IMR-90 (cell line): ENCODE measurements around the gene CUX1. TPM values are rescaled to one million over a fixed set of nuclear protein-coding genes. Genes with fewer than 3 reads are reported as not detected.

Experiments used
- ATAC-seq: fragments of 200-7000 bp; cut with Tn5 transposase; 2 replicates; pipeline ENCODE4 v1.9.1; 2020; ENCODE audit warnings: low read depth, mild to moderate bottlenecking, moderate library complexity
- BruUV-seq: library from RNA; stranded (reverse); fragments of 400-500 nt; replicated peaks from 2 replicates; lab custom pipeline; 2021; lab: Mats Ljungman, UMichigan
- CTCF ChIA-PET: fragments of 300-600 bp; formaldehyde crosslinking; extraction: SDS; loops from one replicate; lab custom pipeline; 2021; ENCODE audit warnings: antibody characterized with exemption; lab: Yijun Ruan, JAX
- POLR2A ChIA-PET: fragments of 300-600 bp; sonication (Branson Sonifier 250); formaldehyde crosslinking; loops from one replicate; lab custom pipeline; 2022; ENCODE audit warnings: antibody characterized with exemption; ENCODE audit not compliant: unreplicated experiment; lab: Charles Lee
- DNase-seq: peaks from one replicate; pipeline ENCODE4 v3.0.0; 2013
- H2AFZ ChIP-seq: replicated peaks from 2 replicates; pipeline ENCODE3; 2013; ENCODE audit warnings: low read length, mild to moderate bottlenecking; ENCODE audit not compliant: poor library complexity
- H2AK5ac ChIP-seq: 2 replicates; pipeline ENCODE4 v1.6.1; 2013; ENCODE audit warnings: low read depth, low read length, inconsistent platforms
- H2AK9ac ChIP-seq: replicated peaks from 2 replicates; pipeline ENCODE3; 2013; ENCODE audit warnings: mild to moderate bottlenecking, low read depth, low read length, moderate library complexity; ENCODE audit not compliant: poor library complexity
- H2BK120ac ChIP-seq: 2 replicates; pipeline ENCODE4 v1.6.1; 2013; ENCODE audit warnings: low read depth, low read length, inconsistent platforms
- H2BK15ac ChIP-seq: 3 replicates; pipeline ENCODE4 v1.6.1; 2013; ENCODE audit warnings: low read depth, low read length, inconsistent platforms
- H2BK20ac ChIP-seq: 2 replicates; pipeline ENCODE4 v1.6.1; 2013; ENCODE audit warnings: low read depth, mild to moderate bottlenecking, inconsistent platforms, low read length, moderate library complexity
- H2BK5ac ChIP-seq: 2 replicates; pipeline ENCODE4 v1.6.1; 2013; ENCODE audit warnings: mild to moderate bottlenecking, low read depth, low read length, inconsistent platforms; ENCODE audit not compliant: poor library complexity, severe bottlenecking
- H3K14ac ChIP-seq: replicated peaks from 2 replicates; pipeline ENCODE4 v1.6.1; 2013; ENCODE audit warnings: low read depth, low read length, inconsistent platforms
- H3K18ac ChIP-seq: 2 replicates; pipeline ENCODE4 v1.6.1; 2013; ENCODE audit warnings: low read depth, low read length, control low read depth
- H3K23ac ChIP-seq: 2 replicates; pipeline ENCODE4 v1.6.1; 2013; ENCODE audit warnings: low read depth, low read length, inconsistent platforms
- H3K27ac ChIP-seq: 2 replicates; pipeline ENCODE4 v1.5.1; 2013; ENCODE audit warnings: mild to moderate bottlenecking, control low read depth, low read length; ENCODE audit not compliant: insufficient read depth
- H3K27me3 ChIP-seq: 2 replicates; pipeline ENCODE4 v1.6.1; 2013; ENCODE audit warnings: low read length; ENCODE audit not compliant: control insufficient read depth, insufficient read depth
- H3K36me3 ChIP-seq: 2 replicates; pipeline ENCODE4 v1.6.1; 2013; ENCODE audit warnings: low read length, mixed read lengths; ENCODE audit not compliant: control insufficient read depth, insufficient read depth
- H3K4ac ChIP-seq: 2 replicates; pipeline ENCODE4 v1.6.1; 2013; ENCODE audit warnings: low read depth, low read length, inconsistent platforms
- H3K4me1 ChIP-seq: 2 replicates; pipeline ENCODE4 v1.6.1; 2013; ENCODE audit warnings: low read length, mixed read lengths; ENCODE audit not compliant: control insufficient read depth, insufficient read depth
- H3K4me2 ChIP-seq: 2 replicates; pipeline ENCODE4 v1.6.1; 2013; ENCODE audit warnings: low read depth, mild to moderate bottlenecking, control low read depth, low read length, moderate library complexity
- H3K4me3 ChIP-seq: 2 replicates; pipeline ENCODE4 v1.5.1; 2013; ENCODE audit warnings: low read depth, mild to moderate bottlenecking, control low read depth, low read length, moderate library complexity; ENCODE audit not compliant: insufficient read depth
- H3K56ac ChIP-seq: 2 replicates; pipeline ENCODE4 v1.6.1; 2013; ENCODE audit warnings: low read length, inconsistent platforms; ENCODE audit not compliant: insufficient read depth; ENCODE audit errors: extremely low read depth
- H3K79me1 ChIP-seq, 2 experiments: 2 replicates each; pipeline ENCODE4 v1.6.1; 2013; ENCODE audit warnings: low read length in 2 of 2, inconsistent platforms in 1 of 2, low read depth in 1 of 2
- H3K9ac ChIP-seq: 2 replicates; pipeline ENCODE4 v1.6.1; 2013; ENCODE audit warnings: low read depth, low read length, control low read depth
- H3K9me1 ChIP-seq: 2 replicates; pipeline ENCODE4 v1.6.1; 2013; ENCODE audit warnings: low read length, inconsistent platforms; ENCODE audit not compliant: insufficient read depth
- H3K9me3 ChIP-seq: 2 replicates; pipeline ENCODE4 v1.6.1; 2013; ENCODE audit warnings: low read length; ENCODE audit not compliant: control insufficient read depth, insufficient read depth
- H4K20me1 ChIP-seq: 2 replicates; pipeline ENCODE4 v1.6.1; 2013; ENCODE audit warnings: low read length, inconsistent platforms; ENCODE audit not compliant: insufficient read depth
- H4K5ac ChIP-seq: 2 replicates; pipeline ENCODE4 v1.6.1; 2013; ENCODE audit warnings: mild to moderate bottlenecking, low read depth, low read length, control low read depth
- H4K8ac ChIP-seq, 2 experiments: 2 replicates each; pipeline ENCODE4 v1.6.1; 2013; ENCODE audit warnings: low read depth in 2 of 2, low read length in 2 of 2, control low read depth in 1 of 2, inconsistent platforms in 1 of 2
- H4K91ac ChIP-seq: 2 replicates; pipeline ENCODE4 v1.6.1; 2013; ENCODE audit warnings: low read depth, low read length, inconsistent platforms; ENCODE audit not compliant: insufficient read depth
- BHLHE40 ChIP-seq: fragments of 150-350 bp; IDR thresholded peaks from 2 replicates; pipeline ENCODE4 v1.6.1; 2016; ENCODE audit warnings: mild to moderate bottlenecking, low read depth, low read length
- CEBPB ChIP-seq: IDR thresholded peaks from 2 replicates; pipeline ENCODE4 v1.6.1; 2012; ENCODE audit warnings: low read depth, low read length, improper control_type of control experiment
- CHD1 ChIP-seq: IDR thresholded peaks from 2 replicates; pipeline ENCODE4 v1.6.1; 2012; ENCODE audit warnings: low read depth, low read length, improper control_type of control experiment
- CTCF ChIP-seq: conservative IDR thresholded peaks from 2 replicates; pipeline ENCODE4 v1.5.1; 2012; ENCODE audit warnings: mild to moderate bottlenecking, low read depth, low read length, improper control_type of control experiment
- MAFK ChIP-seq: IDR thresholded peaks from 2 replicates; pipeline ENCODE4 v1.6.1; 2012; ENCODE audit warnings: low read depth, low read length, improper control_type of control experiment
- MAZ ChIP-seq: IDR thresholded peaks from 2 replicates; pipeline ENCODE4 v1.6.1; 2012; ENCODE audit warnings: low read depth, mild to moderate bottlenecking, low read length, improper control_type of control experiment, moderate library complexity, borderline replicate concordance
- MXI1 ChIP-seq: IDR thresholded peaks from 2 replicates; pipeline ENCODE4 v1.6.1; 2012; ENCODE audit warnings: low read depth, mild to moderate bottlenecking, low read length, moderate library complexity, borderline replicate concordance
- NFE2L2 ChIP-seq: fragments of 150-350 bp; IDR thresholded peaks from 2 replicates; pipeline ENCODE4 v1.6.1; 2016; ENCODE audit warnings: low read depth, mild to moderate bottlenecking, low read length
- RCOR1 ChIP-seq: IDR thresholded peaks from 2 replicates; pipeline ENCODE4 v1.6.1; 2012; ENCODE audit warnings: mild to moderate bottlenecking, low read length, improper control_type of control experiment; ENCODE audit not compliant: insufficient replicate concordance
- SMC3 ChIP-seq: fragments of 150-350 bp; IDR thresholded peaks from 2 replicates; pipeline ENCODE4 v1.6.1; 2016; ENCODE audit warnings: low read depth, mild to moderate bottlenecking, antibody characterized with exemption, low read length, moderate library complexity
- WGBS, 2 experiments: methylation state at CpG; one replicate each; pipeline versions ENCODE4 v1.1.5 to v1.1.7; 2013; ENCODE audit warnings: missing lambda C conversion rate in 2 of 2; ENCODE audit not compliant: insufficient read length in 1 of 2; ENCODE audit errors: extremely low coverage in 2 of 2; 5-methylcytosine and 5-hydroxymethylcytosine counted together
- dilution Hi-C: fragments of 300-500 bp; cut with HindIII; formaldehyde crosslinking; loops from one replicate; pipeline ENCODE4 v1.14.3; 2018; ENCODE audit warnings: low sequenced_read_pairs; ENCODE audit not compliant: unreplicated experiment
- in situ Hi-C: fragments of 300-500 bp; cut with MboI; formaldehyde crosslinking; loops from 3 replicates; pipeline ENCODE4 v1.14.3; 2019; ENCODE audit warnings: low sequenced_read_pairs, inconsistent platforms, mixed read lengths
- intact Hi-C: fragments of 100-400 bp; cut with micrococcal nuclease; formaldehyde crosslinking; loops from 2 replicates; pipeline ENCODE4 v1.10.0; 2022
- polyA plus RNA-seq, 3 experiments: library from polyadenylated mRNA; depleted of rRNA; stranded (reverse); fragments of >200 nt; gene quantifications; 2 replicates each; pipeline ENCODE4 v1.2.3, GENCODE V29; 2012; ENCODE audit warnings: low replicate concordance in 1 of 3
- total RNA-seq: library from RNA; depleted of rRNA; stranded (reverse); fragments of >200 nt; gene quantifications from 2 replicates; pipeline ENCODE4 v1.2.3, GENCODE V29; 2012
- TF ChIP-seq, protein P1 (sequence below): fragments of 150-350 bp; IDR thresholded peaks from 2 replicates; pipeline ENCODE4 v1.6.1; 2016; ENCODE audit warnings: low read depth, mild to moderate bottlenecking, low read length, moderate library complexity, borderline replicate concordance

Gene CUX1
- total and polyA plus RNA-seq, 2 of the 4 experiments (the other 2 are of a cell fraction), result 19.7 to 46.4 TPM

- no peak for ATAC-seq
- Histone ChIP-seq H3K4me2 (no peak overlapping the region), H3K9ac (no peak overlapping the region), H4K91ac (no peak overlapping the region), H4K20me1 (peaks cover 70% of the 10 kb centered on the region), H3K14ac (no peak overlapping the region), H2BK5ac (no peak overlapping the region), H2BK15ac (no peak overlapping the region), H3K23ac (no peak overlapping the region), H2AK9ac (no peak overlapping the region), H3K79me1 (peaks cover 40 to 85% of the 10 kb centered on the region in 2 experiments), H2AK5ac (no peak overlapping the region), H2AFZ (no peak overlapping the region), H3K56ac (no peak overlapping the region), H3K27me3 (no peaks in the 10 kb centered on the region), H3K9me3 (no peaks in the 10 kb centered on the region), H2BK20ac (no peak overlapping the region), H3K4ac (no peak overlapping the region), H3K4me1 (peaks cover 29% of the 10 kb centered on the region), H4K8ac (no peak overlapping the region), H2BK120ac (no peak overlapping the region), H3K18ac (no peak overlapping the region), H3K27ac (no peak overlapping the region), H3K36me3 (no peaks in the 10 kb centered on the region), H4K5ac (no peak overlapping the region), H3K4me3 (no peak overlapping the region), H3K9me1 (peaks cover 36% of the 10 kb centered on the region)
- in situ Hi-C loops (no loop called here), intact Hi-C loops (no loop called here), dilution Hi-C loops (no loop called here)
- no peak for TF ChIP-seq RCOR1
- no peak for TF ChIP-seq SMC3
- no peak for TF ChIP-seq MXI1
- no peak for TF ChIP-seq NFE2L2
- TF ChIP-seq, protein P1, sequence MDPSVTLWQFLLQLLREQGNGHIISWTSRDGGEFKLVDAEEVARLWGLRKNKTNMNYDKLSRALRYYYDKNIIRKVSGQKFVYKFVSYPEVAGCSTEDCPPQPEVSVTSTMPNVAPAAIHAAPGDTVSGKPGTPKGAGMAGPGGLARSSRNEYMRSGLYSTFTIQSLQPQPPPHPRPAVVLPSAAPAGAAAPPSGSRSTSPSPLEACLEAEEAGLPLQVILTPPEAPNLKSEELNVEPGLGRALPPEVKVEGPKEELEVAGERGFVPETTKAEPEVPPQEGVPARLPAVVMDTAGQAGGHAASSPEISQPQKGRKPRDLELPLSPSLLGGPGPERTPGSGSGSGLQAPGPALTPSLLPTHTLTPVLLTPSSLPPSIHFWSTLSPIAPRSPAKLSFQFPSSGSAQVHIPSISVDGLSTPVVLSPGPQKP, result no peak
- no peak for TF ChIP-seq BHLHE40
- no peak for TF ChIP-seq CEBPB
- no peak for TF ChIP-seq CTCF
- no peak for TF ChIP-seq MAFK
- no peak for TF ChIP-seq MAZ
- TF ChIP-seq CHD1, result no peak
- CTCF ChIA-PET, result no interaction called here
- BruUV-seq, result no TSS peak
- POLR2A ChIA-PET, result no interaction called here
- WGBS, 2 experiments, result 93% methylated on average over 7 of the region's 13 CpGs; no CpG with 5 or more reads in 1 of the 2 experiments
- DNase-seq, result no peak
Measured at GRCh38 chr7:101865455-101865854, 48.0 kb downstream of the CUX1 start.
